ENCODE measurements around the gene TGFBR3. TPM values are rescaled to one million over a fixed set of nuclear protein-coding genes. Genes with fewer than 3 reads are reported as not detected.
A peak's percentile ranks its signal among the peaks of the same experiment; 100 is the strongest.

Gene TGFBR3
- total and polyA plus RNA-seq, 2 experiments from 2014 or later, result 16.2 to 26.5 TPM

DNA sequence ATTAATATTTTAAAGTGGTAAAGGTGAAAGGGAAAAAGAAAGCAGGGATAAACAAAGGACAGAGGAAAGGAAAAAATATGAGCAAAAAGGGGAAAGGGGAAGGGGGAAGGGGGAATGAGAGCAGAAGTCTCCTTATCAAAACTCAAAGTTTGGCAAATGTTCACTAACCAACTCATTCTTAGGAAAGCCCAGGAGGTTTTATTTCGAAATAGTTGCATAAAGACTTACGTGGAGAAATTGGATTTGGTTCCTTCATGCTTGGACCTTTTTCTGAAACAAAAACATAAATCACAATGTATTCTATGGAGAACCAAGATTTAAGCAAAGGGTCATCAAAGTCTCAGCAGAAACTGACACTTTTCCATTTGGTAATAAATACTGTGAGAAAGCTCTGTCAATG, 188.1 kb downstream of the TGFBR3 start:
- no peaks in the 10 kb centered on the region for H3K79me2 ChIP-seq (ENCODE audit: insufficient read depth)
- no peaks in the 10 kb centered on the region for H3K9me3 ChIP-seq (ENCODE audit: low read depth)
- H3F3A ChIP-seq (ENCODE audit: insufficient read depth), result peaks cover 71% of the 10 kb centered on the region
- peak overlapping the region; percentile 100 for H3K27ac ChIP-seq
- in situ Hi-C loops (cut with MboI), result no loop called here
- H3K4me2 ChIP-seq (ENCODE audit: unreplicated experiment), result peak overlapping the region; percentile 31
- H3K4me3 ChIP-seq, result no peak overlapping the region
- H3K9ac ChIP-seq, result peak overlapping the region; percentile 91
- H3K27me3 ChIP-seq (replicated peaks; ENCODE audit: insufficient read depth), result no peaks in the 10 kb centered on the region
- WGBS, 2 experiments (ENCODE audit: low coverage in 1 of 2, low lambda C conversion rate in 2 of 2, missing lambda C conversion rate in 2 of 2), result 24 to 33% methylated on average over 2 of the region's 2 CpGs
- no peaks in the 10 kb centered on the region for H3K9me2 ChIP-seq (ENCODE audit: insufficient read depth)
- H4K20me1 ChIP-seq (ENCODE audit: insufficient read depth), result no peaks in the 10 kb centered on the region
- H2AFZ ChIP-seq, result no peak overlapping the region
- DNase-seq, result peak; percentile 84
- H3K4me1 ChIP-seq (ENCODE audit: insufficient read depth), result peaks cover 76% of the 10 kb centered on the region
- TF ChIP-seq EZH2 (IDR thresholded peaks at IDR 0.05; ENCODE audit: insufficient read depth, poor library complexity, severe bottlenecking), result no peak
- H3K36me3 ChIP-seq (ENCODE audit: low read depth), result peaks cover 12% of the 10 kb centered on the region; the same call in 1 of the 2 replicates

DNA sequence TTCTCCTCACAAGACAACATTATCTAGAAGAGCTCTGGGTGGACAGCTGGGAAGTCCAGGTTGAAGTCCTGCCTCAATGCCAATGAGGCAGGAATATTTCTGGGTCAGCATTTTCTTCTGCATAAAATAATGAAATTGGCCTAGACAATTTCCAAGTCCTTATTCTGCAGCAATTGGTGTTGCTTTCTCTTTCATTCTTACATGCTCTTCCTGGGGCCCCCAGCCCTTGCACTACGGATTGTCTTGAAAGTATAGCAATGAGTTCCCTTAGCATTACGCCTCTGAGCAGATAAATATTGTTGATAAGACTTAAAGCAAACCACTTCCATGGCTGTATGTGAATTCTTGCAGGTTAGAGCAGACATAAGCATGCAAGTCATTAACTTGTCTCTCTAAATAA, 188.5 kb downstream of the TGFBR3 start:
- Histone ChIP-seq H3K9me2 (ENCODE audit: insufficient read depth) (no peaks in the 10 kb centered on the region), H3K79me2 (ENCODE audit: insufficient read depth) (no peaks in the 10 kb centered on the region), H3K4me2 (ENCODE audit: unreplicated experiment) (peak overlapping the region; percentile 31), H3K36me3 (ENCODE audit: low read depth) (peaks cover 12% of the 10 kb centered on the region; the same call in 1 of the 2 replicates), H3K27ac (peak overlapping the region; percentile 100), H3K9ac (peak overlapping the region; percentile 91; the same call in 1 of the 2 replicates), H3K9me3 (ENCODE audit: low read depth) (no peaks in the 10 kb centered on the region), H3F3A (ENCODE audit: insufficient read depth) (peaks cover 71% of the 10 kb centered on the region), H2AFZ (no peak overlapping the region), H3K4me1 (ENCODE audit: insufficient read depth) (peaks cover 76% of the 10 kb centered on the region), H3K4me3 (no peak overlapping the region), H4K20me1 (ENCODE audit: insufficient read depth) (no peaks in the 10 kb centered on the region), H3K27me3 (replicated peaks; ENCODE audit: insufficient read depth) (no peaks in the 10 kb centered on the region)
- WGBS, 2 experiments (ENCODE audit: low coverage in 1 of 2, low lambda C conversion rate in 2 of 2, missing lambda C conversion rate in 2 of 2), result 96 to 100% methylated on average over 2 of the region's 2 CpGs
- TF ChIP-seq EZH2 (IDR thresholded peaks at IDR 0.05; ENCODE audit: insufficient read depth, poor library complexity, severe bottlenecking), result no peak
- TF ChIP-seq EZH2phosphoT487 (IDR thresholded peaks at IDR 0.05; ENCODE audit: insufficient read depth, low read depth), result no peak
- in situ Hi-C loops (cut with MboI), result no loop called here
- no peak for DNase-seq

DNA sequence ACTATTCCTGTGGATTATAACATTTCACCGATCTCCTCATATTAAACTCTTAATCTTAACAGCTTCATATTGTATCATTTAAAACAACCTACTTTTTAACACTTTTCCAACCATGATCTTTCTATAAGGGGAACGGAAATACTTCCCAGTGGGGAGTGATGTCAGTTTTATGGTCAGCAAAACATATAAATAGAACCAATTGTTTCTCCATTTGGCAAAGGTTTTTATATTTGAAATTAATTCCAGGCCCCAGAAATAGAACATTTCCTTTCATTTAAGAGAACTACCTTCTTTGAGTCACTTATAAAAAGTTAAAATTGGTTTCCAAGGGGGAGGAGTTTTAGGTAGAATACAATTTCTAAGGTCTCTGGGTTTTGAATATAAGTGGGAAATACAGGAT, 189.6 kb downstream of the TGFBR3 start:
- in situ Hi-C loops (cut with MboI), result no loop called here
- peak overlapping the region; percentile 31 for H3K4me2 ChIP-seq (ENCODE audit: unreplicated experiment)
- H3F3A ChIP-seq (ENCODE audit: insufficient read depth), result peaks cover 63% of the 10 kb centered on the region
- peak overlapping the region; percentile 100; the same call in 1 of the 2 replicates for H3K27ac ChIP-seq
- no peak overlapping the region for H2AFZ ChIP-seq
- H3K9me2 ChIP-seq (ENCODE audit: insufficient read depth), result no peaks in the 10 kb centered on the region
- H3K27me3 ChIP-seq (replicated peaks; ENCODE audit: insufficient read depth), result no peaks in the 10 kb centered on the region
- no peak for DNase-seq
- H3K9me3 ChIP-seq (ENCODE audit: low read depth), result no peaks in the 10 kb centered on the region
- WGBS, 2 experiments (ENCODE audit: low coverage in 1 of 2, low lambda C conversion rate in 2 of 2, missing lambda C conversion rate in 2 of 2), result 29 to 38% methylated on average over 2 of the region's 2 CpGs
- no peak for TF ChIP-seq EZH2phosphoT487 (IDR thresholded peaks at IDR 0.05; ENCODE audit: insufficient read depth, low read depth)
- peaks cover 67% of the 10 kb centered on the region for H3K4me1 ChIP-seq (ENCODE audit: insufficient read depth)
- H3K9ac ChIP-seq, result no peak overlapping the region
- no peak overlapping the region for H3K4me3 ChIP-seq
- peaks cover 12% of the 10 kb centered on the region; the same call in 1 of the 2 replicates for H3K36me3 ChIP-seq (ENCODE audit: low read depth)
- H4K20me1 ChIP-seq (ENCODE audit: insufficient read depth), result no peaks in the 10 kb centered on the region
- H3K79me2 ChIP-seq (ENCODE audit: insufficient read depth), result no peaks in the 10 kb centered on the region

DNA sequence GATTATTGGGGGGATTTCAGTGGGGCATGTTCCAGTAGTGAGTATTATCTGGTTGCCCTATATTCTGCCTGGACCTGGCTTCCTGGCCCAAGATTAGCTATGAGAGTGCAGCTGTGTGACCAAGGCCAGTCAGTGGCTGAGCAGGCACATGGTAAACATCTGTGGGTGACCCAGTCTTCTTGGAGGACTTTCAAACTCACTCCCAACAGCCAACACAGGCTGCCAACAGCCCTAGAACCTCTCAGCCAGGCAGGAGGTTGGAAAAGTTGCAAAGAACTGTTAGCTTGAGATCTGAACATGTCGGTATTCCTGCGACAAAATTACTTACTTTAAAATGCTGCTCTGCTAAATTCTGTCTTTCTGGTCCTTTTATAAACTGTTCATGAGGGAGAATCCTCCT, 192.4 kb downstream of the TGFBR3 start:
- Histone ChIP-seq H3K36me3 (ENCODE audit: low read depth) (peaks cover 12% of the 10 kb centered on the region; the same call in 1 of the 2 replicates), H4K20me1 (ENCODE audit: insufficient read depth) (no peaks in the 10 kb centered on the region), H3K4me1 (ENCODE audit: insufficient read depth) (peaks cover 50% of the 10 kb centered on the region), H3K27ac (peak overlapping the region; percentile 62), H3K4me2 (ENCODE audit: unreplicated experiment) (peak overlapping the region; percentile 33), H3K9ac (peak overlapping the region; percentile 50), H3K4me3 (no peak overlapping the region), H3K9me3 (ENCODE audit: low read depth) (no peaks in the 10 kb centered on the region), H3K9me2 (ENCODE audit: insufficient read depth) (no peaks in the 10 kb centered on the region), H3K79me2 (ENCODE audit: insufficient read depth) (no peaks in the 10 kb centered on the region), H3F3A (ENCODE audit: insufficient read depth) (peaks cover 35% of the 10 kb centered on the region), H2AFZ (no peak overlapping the region), H3K27me3 (replicated peaks; ENCODE audit: insufficient read depth) (no peaks in the 10 kb centered on the region)
- in situ Hi-C loops (cut with MboI), result no loop called here
- DNase-seq, result peak; percentile 89
- WGBS, 2 experiments (ENCODE audit: low coverage in 1 of 2, low lambda C conversion rate in 2 of 2, missing lambda C conversion rate in 2 of 2), result 12 to 21% methylated on average over 2 of the region's 2 CpGs
- TF ChIP-seq EZH2phosphoT487 (IDR thresholded peaks at IDR 0.05; ENCODE audit: insufficient read depth, low read depth) (no peak), EZH2 (IDR thresholded peaks at IDR 0.05; ENCODE audit: insufficient read depth, poor library complexity, severe bottlenecking) (no peak)

DNA sequence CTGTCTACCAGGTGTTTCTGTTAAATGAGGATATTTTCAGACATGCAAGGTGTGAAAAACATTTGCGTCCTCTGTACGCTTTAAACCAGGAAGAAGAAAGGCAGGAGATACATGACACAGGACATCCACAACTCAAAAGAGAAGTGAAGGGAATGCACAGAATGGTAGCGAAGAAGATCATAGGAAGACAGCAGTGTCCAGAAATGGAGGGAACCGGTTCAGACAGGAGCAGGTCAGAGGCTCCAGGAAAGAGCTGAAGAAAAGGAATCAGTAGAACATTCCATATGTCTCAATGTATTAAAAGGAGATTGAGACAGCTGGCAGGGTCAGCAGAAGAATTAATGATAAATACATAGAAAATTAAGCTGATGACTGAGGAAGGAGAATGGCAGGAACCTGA, 194.4 kb downstream of the TGFBR3 start:
- Histone ChIP-seq H3K27ac (no peak overlapping the region), H3F3A (ENCODE audit: insufficient read depth) (peaks cover 34% of the 10 kb centered on the region), H4K20me1 (ENCODE audit: insufficient read depth) (no peaks in the 10 kb centered on the region), H3K79me2 (ENCODE audit: insufficient read depth) (no peaks in the 10 kb centered on the region), H3K9me3 (ENCODE audit: low read depth) (no peaks in the 10 kb centered on the region), H3K4me2 (ENCODE audit: unreplicated experiment) (no peak overlapping the region), H3K4me3 (no peak overlapping the region), H3K4me1 (ENCODE audit: insufficient read depth) (peaks cover 35% of the 10 kb centered on the region), H3K9me2 (ENCODE audit: insufficient read depth) (no peaks in the 10 kb centered on the region), H3K9ac (no peak overlapping the region), H2AFZ (no peak overlapping the region), H3K27me3 (replicated peaks; ENCODE audit: insufficient read depth) (no peaks in the 10 kb centered on the region), H3K36me3 (ENCODE audit: low read depth) (peaks cover 12% of the 10 kb centered on the region; the same call in 1 of the 2 replicates)
- no peak for TF ChIP-seq EZH2 (IDR thresholded peaks at IDR 0.05; ENCODE audit: insufficient read depth, poor library complexity, severe bottlenecking)
- no peak for TF ChIP-seq EZH2phosphoT487 (IDR thresholded peaks at IDR 0.05; ENCODE audit: insufficient read depth, low read depth)
- 98 to 99% methylated on average over 4 of the region's 4 CpGs for WGBS, 2 experiments (ENCODE audit: low coverage in 1 of 2, low lambda C conversion rate in 2 of 2, missing lambda C conversion rate in 2 of 2)
- in situ Hi-C loops (cut with MboI), result no loop called here
- no peak for DNase-seq

Measured in GM23248 (cell line).